Skeletal muscle tissue (tissue), 5 donors: Measurements from ENCODE around the gene ARFGAP3. TPM values are rescaled to one million over a fixed set of nuclear protein-coding genes. Genes with fewer than 3 reads are reported as not detected.

Experiments used
- H3K27ac ChIP-seq: one replicate; pipeline ENCODE4 v1.7.0; 2013; ENCODE audit warnings: mild to moderate bottlenecking, low read depth, low read length, inconsistent platforms
- H3K27me3 ChIP-seq, 3 donors: one replicate each; pipeline ENCODE4 v1.7.0; 2013; ENCODE audit warnings: low read length in 3 of 3; ENCODE audit not compliant: control insufficient read depth in 3 of 3, insufficient read depth in 3 of 3
- H3K36me3 ChIP-seq, 3 donors: one replicate each; pipeline ENCODE4 v1.7.0; 2013; ENCODE audit warnings: low read length in 3 of 3; ENCODE audit not compliant: control insufficient read depth in 3 of 3, insufficient read depth in 3 of 3
- H3K4me1 ChIP-seq, 3 donors: one replicate each; pipeline ENCODE4 v1.7.0; 2013; ENCODE audit warnings: low read length in 3 of 3, mild to moderate bottlenecking in 3 of 3; ENCODE audit not compliant: control insufficient read depth in 3 of 3, insufficient read depth in 3 of 3
- H3K4me3 ChIP-seq, 3 donors: one replicate each; pipeline ENCODE4 v1.7.0; 2013; ENCODE audit warnings: low read length in 3 of 3
- H3K9ac ChIP-seq, 3 donors: one replicate each; pipeline ENCODE4 v1.7.0; 2013; ENCODE audit warnings: low read length in 3 of 3, mild to moderate bottlenecking in 3 of 3, moderate library complexity in 2 of 3, low read depth in 1 of 3
- H3K9me3 ChIP-seq, 3 donors: one replicate each; pipeline ENCODE4 v1.7.0; 2013; ENCODE audit warnings: low read length in 3 of 3; ENCODE audit not compliant: control insufficient read depth in 3 of 3
- small RNA-seq: library from RNA; depleted of rRNA; stranded (forward); fragments of <200 nt; gene quantifications from one replicate; pipeline ENCODE3, GENCODE V24; 2014
- total RNA-seq: library from RNA; depleted of rRNA; stranded (reverse); fragments of >200 nt; gene quantifications from one replicate; pipeline ENCODE4 v1.2.3, GENCODE V29; 2014
- donor health status: Osteomylitis.

The ARFGAP3 gene
- total RNA-seq, 1 donor from 2014 or later, result 32.9 TPM

- peak overlapping the region in 1 of 3 donors; percentile 45 for H3K9ac ChIP-seq
- no peaks in the 10 kb centered on the region for H3K36me3 ChIP-seq
- no peaks in the 10 kb centered on the region for H3K27me3 ChIP-seq
- H3K4me3 ChIP-seq, result peak overlapping the region in 1 of 3 donors; percentile 22
- H3K4me1 ChIP-seq, result peaks cover 17 to 31% (median 23%) of the 10 kb centered on the region in 3 donors
- peak overlapping the region; percentile 73 for H3K27ac ChIP-seq
- no peaks in the 10 kb centered on the region for H3K9me3 ChIP-seq
Measured at GRCh38 chr22:42747701-42748513, 109.2 kb downstream of the ARFGAP3 start.

Small RNA genes lying within 50 kb of the gene (small RNA-seq; reads per million reads assigned to genes)
- gene RF00019, result not detected

Other genes with a start within 250 kb of the ARFGAP3 start
- 22.4 TPM for gene POLDIP3, start 242.4 kb downstream of the ARFGAP3 start, total RNA-seq
- gene ATP5MGL, start 216.7 kb downstream of the ARFGAP3 start, total RNA-seq, result not detected
- gene CYB5R3, start 207.9 kb downstream of the ARFGAP3 start, total RNA-seq, result 28.7 TPM
- 18.3 TPM for gene A4GALT, start 136.4 kb downstream of the ARFGAP3 start, total RNA-seq
- 20.9 TPM for gene PACSIN2, start 157.9 kb upstream of the ARFGAP3 start, total RNA-seq
- 8.9 TPM for gene TTLL1, start 232.1 kb upstream of the ARFGAP3 start, total RNA-seq